HepG2 (cell line): ENCODE measurements around the gene BRAF.
A peak's percentile ranks its signal among the peaks of the same experiment; 100 is the strongest.

ENCODE experiments used
- NONO ChIP-seq, 2 experiments: fragments of 450-650 bp in 1 of 2; sonication (generic) in 1 of 2; formaldehyde crosslinking in 1 of 2; IDR thresholded peaks in 1 of 2; conservative IDR thresholded peaks in 1 of 2; 2 replicates each; pipeline versions ENCODE4 v1.6.1 to v1.8.0; 2017 to 2022; ENCODE audit warnings: mild to moderate bottlenecking in 1 of 2, missing genetic modification reagents in 1 of 2, moderate library complexity in 1 of 2
- XRCC5 ChIP-seq: fragments of 200-400 bp; formaldehyde crosslinking; optimal IDR thresholded peaks from 2 replicates; pipeline ENCODE3; 2017; ENCODE audit warnings: mild to moderate bottlenecking, low read length
- ZBTB33 ChIP-seq: sonication (generic); formaldehyde crosslinking; IDR thresholded peaks from 2 replicates; pipeline ENCODE4 v1.4.0; 2020; ENCODE audit warnings: missing genetic modification reagents
- ZC3H13 ChIP-seq: sonication (generic); formaldehyde crosslinking; IDR thresholded peaks from 2 replicates; pipeline ENCODE4 v1.8.1; 2023; ENCODE audit warnings: mild to moderate bottlenecking, missing genetic modification reagents, moderate library complexity
- ZNF121 ChIP-seq: sonication (generic); formaldehyde crosslinking; IDR thresholded peaks from 2 replicates; pipeline ENCODE4 v1.5.0; 2020; ENCODE audit warnings: mild to moderate bottlenecking, missing genetic modification reagents
- ZNF589 ChIP-seq: sonication (generic); formaldehyde crosslinking; conservative IDR thresholded peaks from 2 replicates; pipeline ENCODE4 v1.8.0; 2022; ENCODE audit warnings: mild to moderate bottlenecking, moderate library complexity, missing genetic modification reagents
- ZNF644 ChIP-seq: IDR thresholded peaks from 2 replicates; pipeline ENCODE4 v1.6.1; 2016; ENCODE audit warnings: low read depth
- TF ChIP-seq, protein P1 (sequence below): sonication (generic); formaldehyde crosslinking; IDR thresholded peaks from 2 replicates; pipeline ENCODE4 v1.4.0; 2020; ENCODE audit warnings: missing genetic modification reagents
- TF ChIP-seq, protein P2 (sequence below): sonication (generic); formaldehyde crosslinking; IDR thresholded peaks from 2 replicates; pipeline ENCODE4 v1.4.0; 2020; ENCODE audit warnings: low read depth, missing genetic modification reagents
- TF ChIP-seq, protein P3 (sequence below): IDR thresholded peaks from 2 replicates; pipeline ENCODE4 v1.6.1; 2016; ENCODE audit warnings: low read depth, missing genetic modification reagents, missing compliant biosample characterization
- TF ChIP-seq, protein P4 (sequence below): sonication (generic); formaldehyde crosslinking; IDR thresholded peaks from 2 replicates; pipeline ENCODE4 v1.5.1; 2020; ENCODE audit warnings: missing genetic modification reagents, mild to moderate bottlenecking, borderline replicate concordance

GRCh38 chr7:140972876-140973829, 48.4 kb upstream of the BRAF start:
- no peak for TF ChIP-seq ZNF589 (CRISPR knock-in tag)
- TF ChIP-seq ZNF121 (CRISPR knock-in tag), result peak; percentile 76
- TF ChIP-seq, protein P1, sequence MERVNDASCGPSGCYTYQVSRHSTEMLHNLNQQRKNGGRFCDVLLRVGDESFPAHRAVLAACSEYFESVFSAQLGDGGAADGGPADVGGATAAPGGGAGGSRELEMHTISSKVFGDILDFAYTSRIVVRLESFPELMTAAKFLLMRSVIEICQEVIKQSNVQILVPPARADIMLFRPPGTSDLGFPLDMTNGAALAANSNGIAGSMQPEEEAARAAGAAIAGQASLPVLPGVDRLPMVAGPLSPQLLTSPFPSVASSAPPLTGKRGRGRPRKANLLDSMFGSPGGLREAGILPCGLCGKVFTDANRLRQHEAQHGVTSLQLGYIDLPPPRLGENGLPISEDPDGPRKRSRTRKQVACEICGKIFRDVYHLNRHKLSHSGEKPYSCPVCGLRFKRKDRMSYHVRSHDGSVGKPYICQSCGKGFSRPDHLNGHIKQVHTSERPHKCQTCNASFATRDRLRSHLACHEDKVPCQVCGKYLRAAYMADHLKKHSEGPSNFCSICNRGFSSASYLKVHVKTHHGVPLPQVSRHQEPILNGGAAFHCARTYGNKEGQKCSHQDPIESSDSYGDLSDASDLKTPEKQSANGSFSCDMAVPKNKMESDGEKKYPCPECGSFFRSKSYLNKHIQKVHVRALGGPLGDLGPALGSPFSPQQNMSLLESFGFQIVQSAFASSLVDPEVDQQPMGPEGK (CRISPR knock-in tag), result peak; percentile 25; the same call in 1 of the 2 replicates
- 0 out of 2 replicates have a peak, but pooled peaks have one; percentile 39 for TF ChIP-seq ZC3H13
- TF ChIP-seq, protein P2, sequence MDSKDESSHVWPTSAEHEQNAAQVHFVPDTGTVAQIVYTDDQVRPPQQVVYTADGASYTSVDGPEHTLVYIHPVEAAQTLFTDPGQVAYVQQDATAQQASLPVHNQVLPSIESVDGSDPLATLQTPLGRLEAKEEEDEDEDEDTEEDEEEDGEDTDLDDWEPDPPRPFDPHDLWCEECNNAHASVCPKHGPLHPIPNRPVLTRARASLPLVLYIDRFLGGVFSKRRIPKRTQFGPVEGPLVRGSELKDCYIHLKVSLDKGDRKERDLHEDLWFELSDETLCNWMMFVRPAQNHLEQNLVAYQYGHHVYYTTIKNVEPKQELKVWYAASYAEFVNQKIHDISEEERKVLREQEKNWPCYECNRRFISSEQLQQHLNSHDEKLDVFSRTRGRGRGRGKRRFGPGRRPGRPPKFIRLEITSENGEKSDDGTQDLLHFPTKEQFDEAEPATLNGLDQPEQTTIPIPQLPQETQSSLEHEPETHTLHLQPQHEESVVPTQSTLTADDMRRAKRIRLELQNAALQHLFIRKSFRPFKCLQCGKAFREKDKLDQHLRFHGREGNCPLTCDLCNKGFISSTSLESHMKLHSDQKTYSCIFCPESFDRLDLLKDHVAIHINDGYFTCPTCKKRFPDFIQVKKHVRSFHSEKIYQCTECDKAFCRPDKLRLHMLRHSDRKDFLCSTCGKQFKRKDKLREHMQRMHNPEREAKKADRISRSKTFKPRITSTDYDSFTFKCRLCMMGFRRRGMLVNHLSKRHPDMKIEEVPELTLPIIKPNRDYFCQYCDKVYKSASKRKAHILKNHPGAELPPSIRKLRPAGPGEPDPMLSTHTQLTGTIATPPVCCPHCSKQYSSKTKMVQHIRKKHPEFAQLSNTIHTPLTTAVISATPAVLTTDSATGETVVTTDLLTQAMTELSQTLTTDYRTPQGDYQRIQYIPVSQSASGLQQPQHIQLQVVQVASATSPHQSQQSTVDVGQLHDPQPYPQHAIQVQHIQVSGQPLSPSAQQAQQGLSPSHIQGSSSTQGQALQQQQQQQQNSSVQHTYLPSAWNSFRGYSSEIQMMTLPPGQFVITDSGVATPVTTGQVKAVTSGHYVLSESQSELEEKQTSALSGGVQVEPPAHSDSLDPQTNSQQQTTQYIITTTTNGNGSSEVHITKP (CRISPR knock-in tag), result 0 out of 2 replicates have a peak, but pooled peaks have one; percentile 22
- TF ChIP-seq XRCC5, result no peak
- TF ChIP-seq ZBTB33 (CRISPR knock-in tag), result no peak
- no peak for TF ChIP-seq NONO (IDR thresholded peaks at IDR 0.05)
- TF ChIP-seq NONO (CRISPR knock-in tag; conservative IDR thresholded peaks at IDR 0.05), result peak; percentile 35
- TF ChIP-seq, protein P3, sequence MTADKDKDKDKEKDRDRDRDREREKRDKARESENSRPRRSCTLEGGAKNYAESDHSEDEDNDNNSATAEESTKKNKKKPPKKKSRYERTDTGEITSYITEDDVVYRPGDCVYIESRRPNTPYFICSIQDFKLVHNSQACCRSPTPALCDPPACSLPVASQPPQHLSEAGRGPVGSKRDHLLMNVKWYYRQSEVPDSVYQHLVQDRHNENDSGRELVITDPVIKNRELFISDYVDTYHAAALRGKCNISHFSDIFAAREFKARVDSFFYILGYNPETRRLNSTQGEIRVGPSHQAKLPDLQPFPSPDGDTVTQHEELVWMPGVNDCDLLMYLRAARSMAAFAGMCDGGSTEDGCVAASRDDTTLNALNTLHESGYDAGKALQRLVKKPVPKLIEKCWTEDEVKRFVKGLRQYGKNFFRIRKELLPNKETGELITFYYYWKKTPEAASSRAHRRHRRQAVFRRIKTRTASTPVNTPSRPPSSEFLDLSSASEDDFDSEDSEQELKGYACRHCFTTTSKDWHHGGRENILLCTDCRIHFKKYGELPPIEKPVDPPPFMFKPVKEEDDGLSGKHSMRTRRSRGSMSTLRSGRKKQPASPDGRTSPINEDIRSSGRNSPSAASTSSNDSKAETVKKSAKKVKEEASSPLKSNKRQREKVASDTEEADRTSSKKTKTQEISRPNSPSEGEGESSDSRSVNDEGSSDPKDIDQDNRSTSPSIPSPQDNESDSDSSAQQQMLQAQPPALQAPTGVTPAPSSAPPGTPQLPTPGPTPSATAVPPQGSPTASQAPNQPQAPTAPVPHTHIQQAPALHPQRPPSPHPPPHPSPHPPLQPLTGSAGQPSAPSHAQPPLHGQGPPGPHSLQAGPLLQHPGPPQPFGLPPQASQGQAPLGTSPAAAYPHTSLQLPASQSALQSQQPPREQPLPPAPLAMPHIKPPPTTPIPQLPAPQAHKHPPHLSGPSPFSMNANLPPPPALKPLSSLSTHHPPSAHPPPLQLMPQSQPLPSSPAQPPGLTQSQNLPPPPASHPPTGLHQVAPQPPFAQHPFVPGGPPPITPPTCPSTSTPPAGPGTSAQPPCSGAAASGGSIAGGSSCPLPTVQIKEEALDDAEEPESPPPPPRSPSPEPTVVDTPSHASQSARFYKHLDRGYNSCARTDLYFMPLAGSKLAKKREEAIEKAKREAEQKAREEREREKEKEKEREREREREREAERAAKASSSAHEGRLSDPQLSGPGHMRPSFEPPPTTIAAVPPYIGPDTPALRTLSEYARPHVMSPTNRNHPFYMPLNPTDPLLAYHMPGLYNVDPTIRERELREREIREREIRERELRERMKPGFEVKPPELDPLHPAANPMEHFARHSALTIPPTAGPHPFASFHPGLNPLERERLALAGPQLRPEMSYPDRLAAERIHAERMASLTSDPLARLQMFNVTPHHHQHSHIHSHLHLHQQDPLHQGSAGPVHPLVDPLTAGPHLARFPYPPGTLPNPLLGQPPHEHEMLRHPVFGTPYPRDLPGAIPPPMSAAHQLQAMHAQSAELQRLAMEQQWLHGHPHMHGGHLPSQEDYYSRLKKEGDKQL (CRISPR knock-in tag), result peak; percentile 68; the same call in 1 of the 2 replicates
- peak; percentile 95 for TF ChIP-seq ZNF644 (CRISPR knock-in tag)
- TF ChIP-seq, protein P4, sequence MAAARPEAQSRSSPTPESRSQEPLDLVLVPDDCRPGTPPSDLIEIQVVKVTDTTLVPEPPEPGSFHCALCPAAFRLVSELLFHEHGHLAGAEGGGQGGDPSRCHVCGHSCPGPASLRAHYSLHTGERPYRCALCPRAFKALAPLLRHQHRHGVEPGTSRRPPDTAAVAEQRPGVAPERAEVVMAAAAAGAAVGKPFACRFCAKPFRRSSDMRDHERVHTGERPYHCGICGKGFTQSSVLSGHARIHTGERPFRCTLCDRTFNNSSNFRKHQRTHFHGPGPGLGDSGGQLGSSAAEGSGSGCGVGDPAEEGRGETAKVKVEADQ (CRISPR knock-in tag), result no peak
